HCT116 (cell line): ENCODE results near the gene PLEKHH2. TPM values are rescaled to one million over a fixed set of nuclear protein-coding genes. Genes with fewer than 3 reads are reported as not detected.
"Not testable (repeated sequence)": the region's sequence is repeated elsewhere in the genome, so short reads cannot be mapped to it uniquely, and the experiment has no call there.

Experiments
- ATAC-seq: fragments of 200-7000 bp; cut with Tn5 transposase; 2 replicates; pipeline ENCODE4 v1.9.1; 2020; ENCODE audit warnings: mild to moderate bottlenecking, moderate library complexity
- BruUV-seq: library from RNA; stranded (reverse); fragments of 400-500 nt; replicated peaks from 2 replicates; lab custom pipeline; 2021; lab: Mats Ljungman, UMichigan
- CTCF ChIA-PET: fragments of 300-600 bp; sonication (Branson Sonifier 250); formaldehyde crosslinking; loops from one replicate; lab custom pipeline; 2021; ENCODE audit warnings: antibody characterized with exemption; lab: Charles Lee
- POLR2A ChIA-PET: fragments of 300-600, 350-600 bp; sonication (Branson Sonifier 250); formaldehyde crosslinking; loops from one replicate; lab custom pipeline; 2021; ENCODE audit warnings: antibody characterized with exemption; lab: Charles Lee
- RAD21 ChIA-PET, 2 experiments: fragments of 300-600 bp; sonication (Branson Sonifier 250); formaldehyde crosslinking; loops; one replicate each; lab custom pipeline; 2023; ENCODE audit warnings: low total read pairs in 2 of 2; ENCODE audit not compliant: uncharacterized antibody in 2 of 2, unreplicated experiment in 2 of 2, low non-redundant PET in 1 of 2; lab: Charles Lee
- DNase-seq: peaks from one replicate; pipeline ENCODE4 v3.0.0-alpha.2; 2010; ENCODE audit warnings: low read depth, low spot score
- H2AFZ ChIP-seq: fragments of 200-600 bp; shearing (Covaris generic), sonication (generic); 2 replicates; pipeline ENCODE4 v1.6.1; 2017; ENCODE audit warnings: low read depth, mixed run types, mixed read lengths, antibody characterized with exemption, low read length; ENCODE audit not compliant: poor library complexity, severe bottlenecking
- H3K27ac ChIP-seq: 2 replicates; pipeline ENCODE4 v1.5.1; 2012; ENCODE audit warnings: low read depth, low read length
- H3K27me3 ChIP-seq: fragments of 200-600 bp; sonication (generic); 2 replicates; pipeline ENCODE4 v1.6.1; 2016; ENCODE audit warnings: mixed run types, low read length, mixed read lengths; ENCODE audit not compliant: insufficient read depth
- H3K36me3 ChIP-seq, 2 experiments: fragments of 200-500 bp in 1 of 2; fragments of 200-600 bp in 1 of 2; sonication (Bioruptor generic) in 1 of 2; sonication (generic) in 1 of 2; 2 replicates each; pipeline versions ENCODE4 v1.5.1 to v1.6.1; 2014 to 2016; ENCODE audit warnings: low read length in 2 of 2, inconsistent platforms in 1 of 2, mixed read lengths in 1 of 2, mixed run types in 1 of 2; ENCODE audit not compliant: insufficient read depth in 2 of 2, control insufficient read depth in 1 of 2
- H3K4me1 ChIP-seq, 2 experiments: fragments of 200-600 bp in 1 of 2; sonication (generic) in 1 of 2; 2 replicates each; pipeline versions ENCODE4 v1.5.1 to v1.6.1; 2012 to 2017; ENCODE audit warnings: low read length in 2 of 2, inconsistent platforms in 1 of 2, mild to moderate bottlenecking in 1 of 2, mixed read lengths in 1 of 2, mixed run types in 1 of 2, moderate library complexity in 1 of 2; ENCODE audit not compliant: insufficient read depth in 2 of 2, control insufficient read depth in 1 of 2
- H3K4me2 ChIP-seq: fragments of 200-600 bp; sonication (generic); 2 replicates; pipeline ENCODE4 v1.6.1; 2017; ENCODE audit warnings: mixed run types, low read length, mixed read lengths
- H3K4me3 ChIP-seq, 2 experiments: fragments of 200-600 bp in 1 of 2; sonication (generic) in 1 of 2; replicated peaks in 1 of 2; 2 replicates each; pipeline ENCODE4 v1.5.1; 2011 to 2016; ENCODE audit warnings: low read length in 2 of 2, control low read depth in 1 of 2, low read depth in 1 of 2, mild to moderate bottlenecking in 1 of 2, mixed read lengths in 1 of 2, mixed run types in 1 of 2
- H3K79me2 ChIP-seq: fragments of 200-600 bp; sonication (generic); 2 replicates; pipeline ENCODE4 v1.6.1; 2017; ENCODE audit warnings: mild to moderate bottlenecking, mixed run types, low read length, moderate library complexity, mixed read lengths; ENCODE audit not compliant: insufficient read depth
- H3K9ac ChIP-seq: fragments of 200-600 bp; sonication (generic); 2 replicates; pipeline ENCODE4 v1.6.1; 2016; ENCODE audit warnings: low read length, mixed read lengths
- H3K9me2 ChIP-seq: fragments of 200-600 bp; sonication (generic), shearing (Covaris generic); 2 replicates; pipeline ENCODE4 v1.6.1; 2017; ENCODE audit warnings: mixed run types, mild to moderate bottlenecking, moderate library complexity; ENCODE audit not compliant: insufficient read depth
- H3K9me3 ChIP-seq, 2 experiments: fragments of 200-500 bp in 1 of 2; fragments of 200-600 bp in 1 of 2; sonication (Bioruptor generic) in 1 of 2; sonication (generic) in 1 of 2; 2 replicates each; pipeline ENCODE4 v1.6.1; 2014 to 2017; ENCODE audit warnings: low read length in 2 of 2, mixed read lengths in 2 of 2, inconsistent platforms in 1 of 2, low read depth in 1 of 2, mild to moderate bottlenecking in 1 of 2, mixed run types in 1 of 2, moderate library complexity in 1 of 2; ENCODE audit not compliant: control insufficient read depth in 1 of 2, insufficient read depth in 1 of 2
- H4K20me1 ChIP-seq: fragments of 200-600 bp; sonication (generic), shearing (Covaris generic); 2 replicates; pipeline ENCODE4 v1.6.1; 2017; ENCODE audit warnings: mixed run types, mild to moderate bottlenecking, moderate library complexity; ENCODE audit not compliant: insufficient read depth
- ATF3 ChIP-seq: IDR thresholded peaks from 2 replicates; pipeline ENCODE4 v1.6.1; 2012
- MAX ChIP-seq: IDR thresholded peaks from 2 replicates; pipeline ENCODE4 v1.6.1; 2012
- YY1 ChIP-seq: IDR thresholded peaks from 2 replicates; pipeline ENCODE4 v1.6.1; 2011; ENCODE audit warnings: low read length, low read depth, moderate library complexity, mild to moderate bottlenecking; ENCODE audit not compliant: insufficient replicate concordance; ENCODE audit errors: extremely low read depth
- intact Hi-C: fragments of 100-400 bp; cut with micrococcal nuclease; formaldehyde crosslinking; loops from 2 replicates; pipeline ENCODE4 v1.10.0; 2022
- total RNA-seq: library from RNA; stranded (reverse); gene quantifications from one replicate; pipeline ENCODE4 v1.2.1, GENCODE V29; 2021; ENCODE audit not compliant: unreplicated experiment

PLEKHH2 gene
- total RNA-seq, 1 experiment from 2014 or later, result 7.8 TPM

- H3K9ac ChIP-seq, result no peak overlapping the region
- CTCF ChIA-PET, result no interaction called here
These were observed 55.5 kb downstream of the PLEKHH2 start for GRCh38 chr2:43692428-43692994.

GRCh38 chr2:43698140-43698539 lies 61.1 kb downstream of the PLEKHH2 start:
- BruUV-seq, H3K9me3 ChIP-seq, intact Hi-C loops, H4K20me1 ChIP-seq, RAD21 ChIA-PET, H3K9me2 ChIP-seq, H2AFZ ChIP-seq, H3K27me3 ChIP-seq, H3K79me2 ChIP-seq, ATAC-seq, H3K4me2 ChIP-seq, H3K27ac ChIP-seq, CTCF ChIA-PET, H3K9ac ChIP-seq, H3K4me1 ChIP-seq, DNase-seq, H3K36me3 ChIP-seq, H3K4me3 ChIP-seq, POLR2A ChIA-PET: not testable (repeated sequence)

More at GRCh38 chr2:43692428-43692994, 55.5 kb downstream of the PLEKHH2 start:
- H3K27me3 ChIP-seq, result no peaks in the 10 kb centered on the region
- H3K79me2 ChIP-seq, result no peaks in the 10 kb centered on the region
- BruUV-seq, result no TSS peak
- TF ChIP-seq YY1 (no peak), MAX (no peak), ATF3 (no peak)
- TF ChIP-seq, all 23 proteins: peak for 0
- RAD21 ChIA-PET, result no interaction called here
- Histone ChIP-seq H3K9me3 (no peaks in the 10 kb centered on the region), H2AFZ (no peak overlapping the region), H3K4me1 (no peaks in the 10 kb centered on the region), H4K20me1 (no peaks in the 10 kb centered on the region), H3K36me3 (no peaks in the 10 kb centered on the region), H3K4me2 (no peak overlapping the region), H3K27ac (no peak overlapping the region), H3K9me2 (peaks cover 4% of the 10 kb centered on the region; the same call in 1 of the 2 replicates), H3K4me3 (no peak overlapping the region)
- POLR2A ChIA-PET, result no interaction called here
- no peak for DNase-seq
- no peak for ATAC-seq
- intact Hi-C loops, result no loop called here
